ENCODE data around the gene EGLN1.

The EGLN1 gene

GRCh38 chr1:231420959-231421545, 1.0 kb downstream of the EGLN1 start:
- peak; percentile 67 for DNase-seq (ENCODE audit: low read depth)

DNA sequence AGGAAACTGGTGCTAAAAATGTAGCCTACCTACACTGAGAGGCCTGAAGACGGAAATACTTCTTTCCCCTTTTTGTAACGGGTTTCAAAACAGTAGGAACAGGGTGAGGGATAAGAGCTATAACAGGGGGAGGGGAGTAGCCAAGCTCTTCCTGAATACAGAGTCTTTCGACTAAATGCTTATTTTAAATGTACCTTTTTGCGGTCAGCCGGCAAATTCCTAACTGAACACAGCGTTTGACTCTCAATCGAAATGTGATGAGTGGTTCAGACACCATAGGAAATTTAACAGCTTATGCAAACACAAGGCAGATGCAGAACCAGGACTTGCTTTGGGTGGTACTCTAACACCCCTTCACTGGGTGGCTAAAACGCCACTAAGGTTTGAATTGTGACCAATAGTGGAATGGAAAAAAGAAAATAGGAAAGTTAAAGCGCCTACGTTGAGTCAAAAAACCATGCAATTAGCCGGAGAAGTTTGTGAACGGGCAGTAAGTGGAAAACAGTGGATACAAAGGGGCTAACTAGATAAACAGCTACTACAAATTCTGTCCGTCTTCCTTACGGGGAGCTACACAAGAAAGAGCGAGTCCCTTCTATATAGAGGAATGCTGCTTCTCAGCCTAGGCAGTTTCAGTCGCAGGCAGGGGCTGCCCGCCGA, 1.7 kb downstream of the EGLN1 start:
- peak; percentile 51 for DNase-seq (ENCODE audit: low read depth)

- DNase-seq (ENCODE audit: low read depth) = peak; percentile 43
These were observed 2.3 kb downstream of the EGLN1 start for GRCh38 chr1:231419738-231420298.

DNA sequence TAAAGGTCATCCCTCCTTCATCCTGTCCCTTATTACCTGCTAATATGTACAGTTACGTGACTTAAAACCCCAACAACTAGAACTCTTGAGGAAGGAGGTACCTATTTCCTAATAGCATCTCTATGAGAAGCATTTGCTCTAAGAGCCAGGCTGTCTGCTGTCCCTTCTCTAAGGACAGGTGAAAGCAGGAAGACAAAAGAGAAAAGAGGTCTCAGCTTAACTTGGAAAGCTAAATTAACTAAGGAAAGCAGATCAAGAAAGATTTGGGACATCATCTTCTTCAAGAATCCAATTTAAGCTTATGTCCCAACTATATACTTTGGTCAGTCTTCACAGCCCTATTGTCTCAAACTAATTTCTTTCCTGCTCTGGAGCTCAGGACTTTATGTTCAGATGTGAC, 2.9 kb downstream of the EGLN1 start:
- DNase-seq (ENCODE audit: low read depth) = no peak

DNA sequence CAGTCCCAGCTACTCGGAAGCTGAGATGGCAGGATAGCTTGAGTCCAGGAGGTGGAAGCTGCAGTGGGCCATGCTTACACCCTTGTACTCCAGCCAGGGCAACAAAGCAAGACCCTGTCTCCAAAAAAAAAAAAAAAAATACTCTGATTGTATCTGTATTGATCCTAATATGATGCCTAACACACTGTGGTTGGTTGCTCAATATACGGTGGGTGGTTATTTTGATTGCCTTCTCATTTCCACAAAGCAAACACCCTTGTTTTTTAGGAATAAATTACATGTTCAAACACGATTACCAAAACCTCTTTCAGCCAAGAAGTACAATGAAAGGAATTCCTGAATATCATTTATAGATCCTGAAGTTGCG, 3.4 kb downstream of the EGLN1 start:
- no peak for DNase-seq (ENCODE audit: low read depth)

- DNase-seq (ENCODE audit: low read depth) = no peak
These were observed 3.9 kb downstream of the EGLN1 start for GRCh38 chr1:231418101-231418740.

- no peak for DNase-seq (ENCODE audit: low read depth)
These were observed 4.6 kb downstream of the EGLN1 start for GRCh38 chr1:231417513-231417912.

DNA sequence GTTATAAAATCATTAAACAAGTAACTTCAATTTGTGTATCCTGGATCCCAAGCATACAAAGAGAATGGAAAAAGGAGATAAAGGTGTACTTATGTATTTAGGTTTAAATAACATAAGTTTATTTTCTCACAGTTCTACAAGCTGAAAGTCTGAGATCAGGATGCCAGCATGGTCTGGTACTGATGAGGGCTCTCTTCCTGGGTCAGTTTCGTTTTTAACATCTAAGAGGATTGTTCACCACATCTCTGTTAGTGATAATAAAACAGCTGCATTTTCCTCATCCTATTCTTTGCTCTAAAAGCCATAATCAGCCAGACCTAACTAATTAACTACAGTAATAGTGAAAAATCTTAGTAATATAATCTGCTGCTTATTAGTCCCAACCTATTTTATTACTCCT, 5.2 kb downstream of the EGLN1 start:
- no peak for DNase-seq (ENCODE audit: low read depth)

GRCh38 chr1:231415018-231415583, 7.0 kb downstream of the EGLN1 start:
- no peak for DNase-seq (ENCODE audit: low read depth)

DNA sequence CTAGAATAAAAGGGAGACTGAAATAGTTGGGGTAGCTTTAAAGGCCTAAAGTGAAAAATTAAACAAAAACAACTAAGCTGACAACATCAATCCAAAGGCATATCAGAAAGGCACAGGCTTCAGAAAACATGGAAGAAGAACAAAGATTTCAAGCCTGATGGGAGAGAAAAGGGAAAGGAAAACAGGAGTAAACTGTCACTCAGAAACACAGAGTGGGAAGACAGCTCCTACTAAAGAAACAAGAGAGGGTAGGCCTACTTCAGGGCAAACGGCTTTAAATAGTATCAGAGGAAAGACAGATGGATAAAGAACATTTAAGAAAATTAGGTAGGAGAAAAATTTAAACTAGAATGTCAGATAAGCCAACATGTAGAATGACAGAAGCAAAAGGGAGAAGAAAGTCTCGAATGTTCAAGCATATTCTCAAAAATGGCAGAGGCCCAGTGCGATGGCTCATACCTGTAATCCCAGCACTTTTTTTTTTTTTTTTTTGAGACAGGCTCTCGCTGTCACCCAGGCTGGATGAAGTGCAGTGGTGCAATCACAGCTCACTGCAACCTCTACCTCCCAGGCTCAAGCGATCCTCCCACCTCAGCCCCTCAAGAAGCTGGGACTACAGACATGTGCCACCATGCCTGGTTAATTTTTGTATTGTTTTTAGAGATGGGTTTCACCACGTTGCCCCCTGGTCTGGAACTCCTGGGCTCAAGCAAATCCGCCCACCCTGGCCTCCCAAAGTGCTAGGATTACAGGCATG, 7.6 kb downstream of the EGLN1 start:
- no peak for DNase-seq (ENCODE audit: low read depth)

- no peak for DNase-seq (ENCODE audit: low read depth)
These were observed 8.4 kb downstream of the EGLN1 start for GRCh38 chr1:231413749-231414082.

DNA sequence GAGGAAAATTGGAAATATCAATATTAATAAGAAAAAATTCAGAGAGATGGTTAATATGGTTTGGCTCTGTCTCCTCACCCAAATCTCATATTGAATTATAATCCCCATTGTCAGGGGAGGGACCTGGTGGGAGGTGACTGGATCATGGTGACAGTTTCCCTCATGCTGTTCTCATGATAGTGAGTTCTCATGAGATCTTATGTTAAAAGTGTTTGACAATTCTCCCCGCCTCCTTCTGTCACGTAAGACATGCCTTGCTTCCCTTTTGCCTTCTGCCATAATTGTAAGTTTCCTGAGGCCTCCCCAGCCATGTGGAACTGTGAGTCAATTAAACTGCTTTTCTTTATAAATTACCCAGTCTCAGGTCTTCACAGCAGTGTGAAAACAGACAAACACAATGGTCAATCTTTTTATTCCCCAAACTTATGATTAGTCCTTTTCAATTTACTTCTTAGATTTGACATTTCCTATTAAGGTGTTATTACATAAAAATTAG, 11.0 kb downstream of the EGLN1 start:
- no peak for DNase-seq (ENCODE audit: low read depth)

- peak; percentile 71 for DNase-seq (ENCODE audit: low read depth)
These were observed 12.0 kb downstream of the EGLN1 start for GRCh38 chr1:231410036-231410612.

DNA sequence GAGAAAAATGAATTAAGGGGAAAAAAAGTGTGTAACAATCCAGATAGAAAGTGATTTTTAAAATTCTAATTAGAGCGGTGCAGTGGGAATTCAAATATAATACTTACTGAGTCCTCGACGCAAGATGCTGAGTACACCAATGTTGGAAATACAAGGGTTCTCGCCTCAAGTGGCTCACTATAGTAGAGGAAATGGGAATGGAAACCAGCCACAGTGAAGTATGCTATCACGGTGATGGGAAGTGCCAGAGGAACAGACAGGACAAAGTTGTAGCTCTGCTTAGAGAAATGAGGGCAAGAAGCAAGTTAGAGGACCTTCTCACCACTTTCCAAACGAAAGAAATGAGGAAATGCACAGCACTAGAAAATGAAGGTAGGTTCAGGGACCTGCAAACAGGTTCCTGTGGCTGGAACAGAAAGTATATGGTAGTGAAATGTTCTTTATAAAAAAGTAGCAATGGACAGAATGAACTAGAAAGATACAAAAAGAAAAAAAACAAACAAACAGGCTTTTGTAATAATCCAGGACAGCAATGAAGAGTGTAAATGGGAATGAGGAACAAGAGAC, 13.5 kb downstream of the EGLN1 start:
- no peak for DNase-seq (ENCODE audit: low read depth)

- DNase-seq (ENCODE audit: low read depth) = peak; percentile 71
These were observed 14.3 kb downstream of the EGLN1 start for GRCh38 chr1:231407547-231408396.

GRCh38 chr1:231407049-231407448, 15.0 kb downstream of the EGLN1 start:
- DNase-seq (ENCODE audit: low read depth) = no peak

DNA sequence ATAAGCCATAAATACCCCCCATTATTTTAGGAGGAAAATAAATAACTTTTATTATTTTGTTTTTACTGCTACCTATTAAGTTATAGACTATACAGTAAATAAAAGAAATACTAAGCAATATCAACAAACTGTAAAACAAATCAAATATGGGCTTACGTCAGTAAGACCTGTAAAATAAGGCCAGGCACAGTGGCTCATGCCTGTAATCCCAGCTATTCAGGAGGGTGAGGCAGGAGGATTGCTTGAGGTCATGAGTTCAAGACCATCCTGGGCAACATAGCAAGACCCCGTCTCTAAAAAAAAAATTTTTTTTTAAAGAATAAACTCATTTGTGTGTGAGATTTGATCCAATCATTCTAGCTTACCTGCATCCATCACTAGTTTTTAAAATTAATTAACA, 17.8 kb downstream of the EGLN1 start:
- no peak for DNase-seq (ENCODE audit: low read depth)

DNA sequence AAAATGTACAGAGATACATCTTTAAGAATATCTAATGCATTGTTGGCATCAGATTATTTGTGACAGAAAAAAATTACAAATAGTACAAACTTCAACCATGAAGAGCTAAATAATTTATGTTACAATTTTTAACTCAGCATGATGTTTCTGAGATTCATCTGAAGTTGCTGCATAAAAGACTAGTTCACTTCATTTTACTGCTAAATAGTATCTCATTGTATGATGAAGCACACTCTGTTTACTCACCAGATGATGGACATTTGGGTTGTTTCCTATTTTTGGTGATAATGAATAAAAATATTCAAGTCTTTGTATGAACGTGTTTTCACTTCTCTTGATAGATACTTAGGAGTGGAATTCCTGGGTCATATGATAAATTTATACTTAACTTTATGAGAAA, 20.6 kb downstream of the EGLN1 start:
- no peak for DNase-seq (ENCODE audit: low read depth)

- no peak for DNase-seq (ENCODE audit: low read depth)
These were observed 24.0 kb downstream of the EGLN1 start for GRCh38 chr1:231397886-231398671.

DNA sequence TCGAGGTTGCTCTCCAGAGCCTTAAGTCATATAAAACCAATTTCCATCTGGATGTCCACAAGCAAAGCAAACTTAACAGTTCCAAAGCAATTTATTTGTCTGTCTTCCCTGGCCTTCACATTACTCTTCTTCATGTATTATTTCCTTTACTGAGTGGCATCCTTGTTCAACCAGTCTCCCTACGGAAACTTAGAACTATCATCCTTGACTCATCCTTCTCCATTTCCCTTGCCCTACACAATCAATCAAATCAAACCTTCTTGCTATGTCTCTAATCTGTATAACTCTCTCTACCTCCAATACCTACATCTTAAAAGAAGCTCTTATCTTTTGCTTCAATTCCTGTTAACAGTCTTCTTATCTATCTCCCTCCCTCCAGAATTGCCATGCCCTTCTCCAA, 25.4 kb downstream of the EGLN1 start:
- no peak for DNase-seq (ENCODE audit: low read depth)
